Measurements from ENCODE around the gene FNDC11.
"Not testable (repeated sequence)": the region's sequence is repeated elsewhere in the genome, so short reads cannot be mapped to it uniquely, and the experiment has no call there.

FNDC11 gene, protein sequence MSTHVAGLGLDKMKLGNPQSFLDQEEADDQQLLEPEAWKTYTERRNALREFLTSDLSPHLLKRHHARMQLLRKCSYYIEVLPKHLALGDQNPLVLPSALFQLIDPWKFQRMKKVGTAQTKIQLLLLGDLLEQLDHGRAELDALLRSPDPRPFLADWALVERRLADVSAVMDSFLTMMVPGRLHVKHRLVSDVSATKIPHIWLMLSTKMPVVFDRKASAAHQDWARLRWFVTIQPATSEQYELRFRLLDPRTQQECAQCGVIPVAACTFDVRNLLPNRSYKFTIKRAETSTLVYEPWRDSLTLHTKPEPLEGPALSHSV

DNA sequence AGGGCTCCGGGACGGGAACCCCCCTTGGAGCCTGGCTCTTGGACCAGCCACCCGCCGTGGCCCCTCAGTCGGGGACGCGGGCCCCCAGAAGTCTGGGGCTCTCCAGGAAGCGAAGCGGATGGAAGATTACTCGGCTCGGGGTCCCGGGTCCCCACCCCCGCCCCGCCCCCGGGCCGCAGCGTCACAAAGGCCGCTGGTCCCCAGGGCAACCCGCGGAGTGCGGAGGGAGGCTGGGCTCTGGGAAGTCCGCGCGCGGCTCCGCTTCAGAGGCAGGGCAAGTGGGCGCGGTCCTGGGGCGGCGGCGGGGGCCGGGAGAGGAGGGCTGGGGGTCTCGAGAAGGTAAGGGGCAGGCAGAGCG lies at the start of gene FNDC11:
Gene FNDC11 (plus strand): TSS at position 227 of the 358 bp plus-strand sequence. CDS start 1,505 bp downstream, outside the sequence.
- DNase-seq, result no peak

DNA sequence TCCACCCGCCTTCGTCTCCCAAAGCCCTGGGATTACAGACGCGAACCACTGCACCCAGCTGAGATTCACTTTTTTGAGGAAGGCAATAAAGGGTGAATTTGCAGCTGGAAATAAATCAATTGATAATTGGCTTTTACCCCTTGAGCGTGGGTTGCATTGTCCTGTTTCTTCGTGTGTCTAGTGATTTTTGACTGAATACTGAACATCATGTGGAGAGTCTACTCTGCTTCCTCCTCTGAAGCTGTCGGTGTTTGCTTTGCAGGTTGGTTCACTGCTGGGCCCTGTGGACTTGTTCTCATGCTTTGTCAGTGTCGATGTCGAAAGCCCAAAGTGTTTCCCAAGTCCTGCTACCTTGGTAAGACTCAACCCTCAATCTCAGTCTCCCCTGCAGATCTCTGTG lies 49.3 kb upstream of the FNDC11 start:
- DNase-seq, result no peak

DNA sequence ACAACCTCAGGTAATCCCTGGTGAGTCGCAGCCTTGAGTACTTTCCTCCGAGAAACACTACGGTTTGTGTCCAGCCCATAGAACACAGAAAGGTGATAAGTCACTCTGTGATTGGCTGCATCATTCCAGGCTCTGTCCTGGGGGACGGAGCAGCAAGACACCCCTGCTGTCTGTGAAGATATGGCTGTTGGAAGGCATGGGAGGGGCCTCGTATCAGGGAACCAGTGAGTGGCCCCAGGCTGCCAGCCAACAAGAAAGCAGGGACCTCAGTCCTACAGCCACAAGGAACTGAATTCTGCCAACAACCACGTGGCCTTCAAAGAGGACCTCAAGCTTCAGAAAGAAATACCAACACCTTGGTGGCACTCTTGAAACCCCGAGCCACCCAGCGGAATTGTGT lies 48.7 kb upstream of the FNDC11 start:
- no peak for DNase-seq

DNA sequence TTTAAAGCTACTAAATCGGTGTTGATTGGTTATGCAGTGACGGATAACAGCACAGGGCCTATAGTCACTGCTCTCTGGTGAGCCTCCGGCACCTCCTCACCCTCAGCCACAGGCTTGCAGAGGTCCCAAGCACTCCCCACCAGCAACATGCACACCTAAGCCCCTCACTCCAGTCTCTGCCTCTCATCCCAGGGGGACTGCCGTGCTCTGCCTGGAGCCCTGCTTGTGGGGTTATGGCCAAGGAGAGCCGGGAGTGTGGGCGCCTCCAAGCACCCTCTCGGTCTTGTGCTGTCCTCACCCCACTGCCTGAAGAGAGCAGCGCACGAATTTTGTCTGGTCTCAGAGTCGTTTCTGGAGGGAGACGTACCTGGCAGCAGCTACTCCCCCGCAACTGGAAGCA lies 48.2 kb upstream of the FNDC11 start:
- no peak for DNase-seq

DNA sequence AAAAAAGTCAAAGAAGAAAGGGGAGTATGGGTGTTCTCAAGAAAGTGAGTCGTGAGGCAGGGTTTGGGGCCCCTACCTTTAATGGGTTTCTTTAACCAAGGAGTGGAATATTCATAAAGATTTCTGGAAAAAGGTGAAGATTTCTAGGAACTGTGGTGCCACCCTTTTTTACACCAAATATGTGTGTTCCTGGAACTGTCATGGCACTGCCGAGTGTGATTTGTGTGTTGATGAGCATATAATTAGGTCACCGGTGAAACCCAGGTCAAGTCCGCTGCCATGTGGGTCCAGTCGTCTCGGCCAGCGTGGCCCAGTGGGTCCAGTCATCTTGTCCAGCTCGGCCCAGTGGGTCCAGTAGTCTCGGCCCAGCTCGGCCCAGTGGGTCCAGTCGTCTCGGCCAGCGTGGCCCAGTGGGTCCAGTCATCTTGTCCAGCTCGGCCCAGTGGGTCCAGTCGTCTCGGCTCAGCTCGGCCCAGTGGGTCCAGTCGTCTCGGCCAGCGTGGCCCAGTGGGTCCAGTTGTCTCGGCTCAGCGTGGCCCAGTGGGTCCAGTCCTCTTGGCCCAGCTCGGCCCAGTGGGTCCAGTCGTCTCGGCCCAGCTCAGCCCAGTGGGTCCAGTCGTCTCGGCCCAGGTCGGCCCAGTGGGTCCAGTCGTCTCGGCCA lies 46.7 kb upstream of the FNDC11 start:
- DNase-seq, result no peak

DNA sequence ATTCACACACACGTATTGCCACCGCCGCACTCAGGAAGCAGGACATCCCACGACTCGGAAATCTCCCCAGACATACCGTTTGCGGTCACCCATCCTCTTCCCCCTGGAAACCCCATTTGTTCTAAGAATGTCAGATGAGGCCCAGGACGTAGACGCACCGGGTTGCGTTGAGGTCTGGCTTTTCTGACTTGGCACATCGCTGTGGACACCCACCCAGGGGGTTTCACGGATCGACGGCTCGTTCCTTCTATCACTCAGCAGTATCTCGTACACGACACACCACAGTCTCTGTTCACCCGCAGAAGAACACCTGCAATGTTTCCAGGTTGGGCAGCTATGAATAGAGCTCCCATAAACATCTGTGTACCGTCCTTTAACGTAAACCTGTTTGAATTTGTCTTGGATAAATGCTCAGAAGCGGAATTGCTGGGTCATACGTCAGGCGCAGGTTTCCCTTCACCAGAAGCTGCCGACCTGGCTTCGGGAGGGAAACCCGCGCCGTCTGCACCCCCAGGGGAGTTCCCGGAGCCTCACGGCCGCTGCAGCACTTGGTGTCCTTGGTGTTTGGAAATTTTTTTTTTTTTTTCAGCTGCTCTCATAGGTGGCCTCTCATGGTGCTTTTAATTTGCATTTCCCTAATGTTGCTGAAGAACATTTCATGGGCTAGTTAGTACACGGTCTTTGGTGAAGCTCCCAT lies 45.7 kb upstream of the FNDC11 start:
- no peak for DNase-seq

DNA sequence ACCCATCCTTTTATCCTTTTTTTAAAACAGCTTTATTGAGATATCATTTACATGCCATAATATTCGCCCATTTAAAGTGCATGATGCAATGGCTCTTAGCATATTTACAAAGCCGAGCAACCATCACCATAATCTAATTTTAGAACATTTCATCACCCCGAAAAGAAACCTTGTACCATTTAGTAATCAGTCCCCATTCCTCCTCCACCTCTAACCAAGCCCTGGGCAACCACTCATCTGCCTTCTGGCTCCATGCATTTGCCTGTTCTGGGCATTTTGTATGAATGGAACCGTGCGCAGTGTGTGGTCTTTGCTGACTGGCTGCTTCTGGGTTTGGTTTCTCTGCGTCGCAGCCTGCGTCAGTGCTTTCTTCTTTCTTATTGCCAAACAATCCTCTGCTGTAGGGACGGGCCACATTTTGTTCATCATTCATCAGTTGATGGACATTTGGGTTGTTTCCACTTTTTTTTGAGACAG lies 44.8 kb upstream of the FNDC11 start:
- DNase-seq, result no peak

DNA sequence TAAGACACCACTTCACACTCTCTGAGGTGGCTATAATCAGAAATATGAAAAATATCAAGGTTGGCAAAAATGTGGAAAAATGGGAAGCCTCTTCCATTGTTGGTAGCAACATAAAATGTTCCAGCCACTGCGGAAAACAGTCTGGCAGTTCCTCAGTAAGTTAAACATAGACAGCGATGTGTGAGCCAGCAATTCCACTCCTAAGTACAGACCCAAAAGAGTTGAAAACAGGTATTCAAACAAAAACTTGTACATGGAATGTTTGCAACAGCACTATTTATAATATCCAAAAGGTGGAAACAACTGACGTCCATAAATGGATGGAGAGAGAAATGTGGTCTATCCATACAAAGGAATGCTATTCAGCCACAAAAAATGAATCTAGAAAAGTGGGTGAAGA lies 40.8 kb upstream of the FNDC11 start:
- no peak for DNase-seq

DNA sequence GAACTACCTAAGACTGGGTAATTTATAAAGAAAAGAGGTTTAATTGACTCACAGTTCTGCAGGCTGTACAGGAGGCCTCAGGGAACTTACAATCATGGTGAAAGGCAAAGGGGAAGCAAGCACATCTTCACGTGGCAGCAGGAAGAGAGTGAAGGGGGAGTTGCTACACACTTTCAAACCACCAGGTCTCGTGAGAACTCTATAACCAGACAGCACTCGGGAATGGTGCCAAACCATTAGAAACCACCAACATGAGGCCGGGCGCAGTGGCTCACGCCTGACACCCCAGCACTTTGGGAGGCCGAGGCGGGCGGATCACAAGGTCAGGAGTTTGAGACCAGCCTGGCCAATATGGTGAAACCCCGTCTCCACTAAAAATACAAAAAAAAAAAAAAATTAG lies 39.4 kb upstream of the FNDC11 start:
- DNase-seq, result not testable (repeated sequence)

DNA sequence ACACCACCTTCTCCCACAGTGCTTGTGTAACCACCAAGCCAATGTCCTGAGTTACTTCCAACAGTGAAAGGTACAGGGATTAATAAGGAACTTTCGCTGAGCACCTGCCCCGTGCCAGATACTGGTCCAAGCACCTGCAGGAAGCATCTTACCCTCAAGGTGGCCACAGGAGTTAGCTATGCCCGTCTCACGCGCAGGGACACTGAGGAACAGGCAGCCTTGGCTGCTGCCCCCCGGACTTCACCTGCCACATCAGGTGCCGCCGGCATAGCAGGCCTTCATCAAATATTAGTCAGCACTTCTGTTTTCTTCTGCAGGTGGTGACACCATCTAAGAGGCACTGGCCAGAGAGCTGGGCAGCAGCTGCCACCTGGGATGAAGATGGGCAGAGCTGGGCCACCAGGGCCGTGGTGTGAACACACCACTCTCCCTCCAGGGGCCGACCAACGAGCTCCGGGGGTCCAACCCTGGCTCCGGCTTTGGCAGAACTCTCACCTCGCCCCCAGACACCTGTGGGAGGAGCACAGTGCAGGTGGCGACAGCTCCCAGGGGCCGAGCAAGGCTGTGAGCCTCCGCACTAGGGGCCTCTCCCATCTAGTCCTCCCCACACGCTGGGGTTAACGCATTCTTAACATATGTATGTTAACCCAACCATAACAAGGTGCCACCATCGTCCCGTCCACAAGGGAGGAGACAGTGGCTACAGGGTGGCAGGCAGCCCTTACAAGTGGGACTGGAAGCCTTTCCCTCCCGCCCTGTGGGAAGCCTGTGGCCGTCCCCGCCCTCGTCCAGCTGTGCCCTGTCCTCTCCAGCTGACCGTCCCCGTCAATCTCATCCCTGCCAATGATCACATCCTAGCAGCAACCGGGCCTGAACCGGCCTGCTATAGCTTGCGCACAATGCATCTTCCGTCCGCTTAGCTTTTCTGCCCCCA lies 36.3 kb upstream of the FNDC11 start:
- no peak for DNase-seq

DNA sequence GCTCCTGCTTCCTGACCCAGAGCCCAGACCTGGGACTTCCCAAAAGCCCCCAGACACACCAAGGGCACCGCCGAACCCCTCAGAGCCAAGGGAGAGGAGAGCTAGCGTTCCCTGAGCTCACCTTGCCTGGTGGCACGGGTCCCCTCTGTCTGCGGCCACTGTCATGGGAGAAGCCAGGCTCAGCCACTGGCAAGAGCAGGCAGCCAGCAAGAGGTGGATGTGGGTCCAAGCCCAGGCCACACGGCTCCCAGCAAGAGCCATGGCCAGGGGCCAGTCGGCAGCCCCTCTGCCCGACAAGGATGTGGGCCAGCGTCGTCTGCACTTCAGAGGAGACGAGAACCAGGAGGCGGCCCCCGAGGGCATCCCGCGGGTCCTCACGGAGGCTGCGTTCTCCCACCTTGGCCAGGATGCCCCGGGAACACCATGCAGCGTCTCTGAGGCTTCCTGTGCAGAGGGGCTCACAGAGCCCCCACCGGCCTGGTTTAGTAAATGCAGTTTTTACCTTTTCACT lies 35.6 kb upstream of the FNDC11 start:
- no peak for DNase-seq

DNA sequence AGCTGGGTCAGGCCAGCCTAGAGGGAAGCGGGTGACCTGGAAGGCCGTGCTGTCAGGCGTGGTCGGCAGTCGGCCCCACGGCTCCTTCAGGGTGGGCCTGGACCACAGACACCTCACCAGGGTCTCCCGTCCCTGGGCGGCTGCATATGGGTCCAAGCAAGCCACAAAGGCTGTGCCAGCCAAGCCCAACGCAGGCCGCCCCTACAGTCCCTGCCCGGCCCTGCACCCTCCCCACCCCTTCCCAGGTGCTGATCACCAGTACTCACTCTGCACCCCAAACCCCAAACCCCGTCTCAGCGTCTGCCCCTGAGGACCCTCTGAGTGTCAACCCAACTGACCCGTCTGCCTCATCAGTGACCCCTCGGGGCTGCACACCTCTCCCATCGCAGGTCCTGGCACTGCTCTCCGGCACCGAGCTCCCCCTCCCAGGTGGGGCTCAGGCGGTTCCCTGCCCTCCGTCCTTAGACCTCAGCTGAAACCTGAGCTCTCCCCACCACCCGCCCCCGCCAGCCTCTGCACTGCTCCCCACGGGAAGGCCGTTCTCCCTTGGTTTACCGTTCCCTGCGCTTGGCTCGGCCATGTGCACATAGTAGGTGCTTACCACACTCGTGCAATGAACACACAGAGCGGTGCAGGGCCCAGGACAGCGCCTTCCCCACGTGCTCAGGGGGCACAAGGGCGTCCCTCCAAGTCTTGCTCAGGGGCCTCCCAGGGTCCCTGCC lies 34.9 kb upstream of the FNDC11 start:
- DNase-seq, result no peak

DNA sequence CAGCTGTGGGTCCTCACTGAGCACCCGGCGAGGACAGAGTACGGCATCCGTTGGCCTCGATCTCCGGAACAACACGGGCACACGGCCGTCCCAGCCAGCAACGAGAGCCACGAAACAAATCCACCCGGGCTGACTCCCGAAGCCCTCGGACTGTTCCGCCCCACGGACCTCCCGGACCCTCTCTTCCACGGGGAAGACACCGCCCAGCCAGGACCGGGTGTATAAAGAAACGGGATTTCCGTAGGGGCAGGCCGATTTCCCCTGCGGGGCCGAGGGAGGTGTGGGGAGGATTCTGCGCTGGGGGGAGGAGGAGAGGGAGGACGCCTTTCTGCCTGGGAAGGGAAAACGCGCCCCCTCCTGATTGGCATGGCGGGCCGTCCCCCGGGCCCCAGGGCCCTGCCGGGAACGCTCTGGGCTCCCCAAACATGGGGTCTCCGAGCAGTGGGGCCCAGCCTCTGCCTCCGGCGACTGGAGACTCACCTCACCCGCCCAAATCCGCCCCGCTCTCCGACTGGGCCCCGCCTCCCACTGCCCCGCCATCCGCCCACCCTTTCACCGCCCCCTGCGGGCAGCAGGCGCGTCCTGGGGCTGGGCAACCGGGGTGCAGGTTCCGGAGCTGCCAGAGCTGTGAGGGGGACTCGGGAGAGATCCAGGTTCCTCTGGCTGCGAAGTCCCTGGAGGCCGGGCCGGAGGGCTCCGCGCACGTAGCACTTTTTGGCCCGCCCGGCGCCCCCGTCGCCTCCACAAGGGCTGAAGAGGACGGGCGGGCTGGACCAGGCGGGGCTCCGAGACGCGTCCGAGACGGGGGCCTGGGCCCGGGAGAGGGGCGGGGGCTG lies 34.1 kb upstream of the FNDC11 start:
- no peak for DNase-seq

DNA sequence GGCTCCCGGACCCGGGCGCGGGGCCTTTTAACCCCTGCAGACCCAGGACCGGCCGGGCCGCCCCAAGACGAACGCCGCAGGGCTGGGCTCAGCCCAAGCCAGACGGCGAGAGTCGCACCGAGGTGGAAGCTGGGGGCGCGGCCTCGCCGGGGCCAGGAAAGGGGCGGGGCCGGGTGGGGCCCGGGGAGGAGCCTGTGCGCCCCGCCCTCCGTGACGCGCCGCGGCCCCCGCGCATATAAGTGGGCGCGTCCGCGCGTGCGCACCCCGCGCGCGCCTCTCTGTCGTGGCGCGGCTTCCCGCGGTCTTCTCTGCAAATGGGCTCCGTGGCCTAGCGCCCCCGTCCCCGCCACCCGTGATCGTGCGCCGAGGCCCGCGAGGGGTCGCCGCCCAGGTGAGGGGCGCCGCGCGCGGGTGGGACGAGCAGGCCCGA lies 33.4 kb upstream of the FNDC11 start, which contains the start of gene PPDPF:
Gene PPDPF (plus strand): TSS at position 262 of the 430 bp plus-strand sequence. CDS start 544 bp downstream, outside the sequence.
- no peak for DNase-seq

DNA sequence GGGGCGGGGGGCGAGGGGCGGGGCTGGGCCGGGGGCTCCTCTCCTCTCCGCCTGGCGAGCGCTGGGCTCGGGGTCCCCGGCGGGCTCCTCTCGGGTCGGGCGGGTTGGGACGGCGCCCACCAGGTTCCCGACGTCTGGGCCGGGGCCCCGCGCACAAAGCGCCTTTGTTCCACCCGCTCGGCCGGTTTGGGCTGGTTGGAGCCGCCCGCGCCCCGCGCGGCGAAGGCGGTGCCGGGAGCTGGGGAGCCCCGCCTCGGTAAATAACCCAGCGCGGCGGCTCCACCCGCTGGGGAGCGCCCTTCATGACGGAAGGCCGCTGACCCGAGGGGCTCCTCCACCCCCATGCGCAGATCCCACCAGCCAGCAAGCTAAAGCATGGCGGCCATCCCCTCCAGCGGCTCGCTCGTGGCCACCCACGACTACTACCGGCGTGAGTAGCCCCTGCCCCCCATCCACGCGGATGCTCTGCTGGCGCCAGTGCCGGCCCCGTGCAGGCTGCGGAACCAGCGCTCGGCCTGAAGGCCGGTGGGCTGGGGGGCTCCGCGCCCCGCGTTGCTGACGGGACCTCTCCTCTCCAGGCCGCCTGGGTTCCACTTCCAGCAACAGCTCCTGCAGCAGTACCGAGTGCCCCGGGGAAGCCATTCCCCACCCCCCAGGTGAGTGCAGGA lies 32.9 kb upstream of the FNDC11 start:
- no peak for DNase-seq

DNA sequence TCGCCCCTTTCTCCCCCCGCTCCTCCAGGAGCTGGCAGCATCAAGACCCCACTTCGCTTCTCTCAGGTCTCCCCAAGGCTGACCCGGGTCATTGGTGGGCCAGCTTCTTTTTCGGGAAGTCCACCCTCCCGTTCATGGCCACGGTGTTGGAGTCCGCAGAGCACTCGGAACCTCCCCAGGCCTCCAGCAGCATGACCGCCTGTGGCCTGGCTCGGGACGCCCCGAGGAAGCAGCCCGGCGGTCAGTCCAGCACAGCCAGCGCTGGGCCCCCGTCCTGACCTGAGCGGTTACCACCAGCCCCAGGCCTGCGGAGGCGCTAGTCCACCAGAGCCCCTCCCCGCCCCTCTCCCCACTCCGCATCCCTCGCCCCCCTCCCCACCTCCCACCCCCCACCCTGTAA lies 32.4 kb upstream of the FNDC11 start:
- no peak for DNase-seq

DNA sequence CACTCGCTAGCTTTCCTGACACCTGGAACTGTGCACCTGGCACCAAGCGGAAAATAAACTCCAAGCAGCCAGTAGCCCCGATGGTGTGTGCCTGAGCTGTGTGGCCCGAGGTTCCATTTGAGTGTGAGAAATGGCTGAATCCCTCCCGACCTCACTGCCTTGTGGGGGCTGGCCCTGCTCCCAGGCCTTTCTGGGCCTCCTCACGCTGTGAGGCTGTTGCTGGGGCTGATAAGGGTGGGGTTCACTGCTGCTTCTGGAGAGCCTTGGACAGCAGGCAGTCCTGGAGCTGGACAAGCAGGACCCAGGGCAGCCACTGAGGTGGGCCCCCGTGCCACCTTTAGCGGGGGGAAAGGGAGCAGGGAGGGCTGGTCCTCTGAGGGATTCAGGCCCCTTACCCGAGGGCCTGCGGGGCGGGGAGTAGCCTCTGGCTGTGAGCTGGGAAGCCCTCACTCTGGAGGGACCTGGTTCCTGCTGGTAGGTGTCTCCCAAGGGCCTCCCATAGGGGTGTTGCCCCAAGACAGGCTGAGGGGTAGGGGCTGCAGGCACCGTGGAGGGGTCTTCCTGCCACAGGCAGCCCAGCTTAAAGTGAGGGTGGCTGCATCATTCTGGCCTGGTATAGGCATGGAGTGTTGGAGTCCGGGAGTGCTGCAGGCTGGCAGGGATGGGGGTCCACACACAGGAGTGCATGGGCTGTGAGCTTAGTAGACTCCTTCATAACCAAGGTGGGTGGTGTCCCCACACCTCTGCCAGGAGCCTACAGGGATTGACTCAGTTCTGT lies 31.7 kb upstream of the FNDC11 start:
- no peak for DNase-seq

DNA sequence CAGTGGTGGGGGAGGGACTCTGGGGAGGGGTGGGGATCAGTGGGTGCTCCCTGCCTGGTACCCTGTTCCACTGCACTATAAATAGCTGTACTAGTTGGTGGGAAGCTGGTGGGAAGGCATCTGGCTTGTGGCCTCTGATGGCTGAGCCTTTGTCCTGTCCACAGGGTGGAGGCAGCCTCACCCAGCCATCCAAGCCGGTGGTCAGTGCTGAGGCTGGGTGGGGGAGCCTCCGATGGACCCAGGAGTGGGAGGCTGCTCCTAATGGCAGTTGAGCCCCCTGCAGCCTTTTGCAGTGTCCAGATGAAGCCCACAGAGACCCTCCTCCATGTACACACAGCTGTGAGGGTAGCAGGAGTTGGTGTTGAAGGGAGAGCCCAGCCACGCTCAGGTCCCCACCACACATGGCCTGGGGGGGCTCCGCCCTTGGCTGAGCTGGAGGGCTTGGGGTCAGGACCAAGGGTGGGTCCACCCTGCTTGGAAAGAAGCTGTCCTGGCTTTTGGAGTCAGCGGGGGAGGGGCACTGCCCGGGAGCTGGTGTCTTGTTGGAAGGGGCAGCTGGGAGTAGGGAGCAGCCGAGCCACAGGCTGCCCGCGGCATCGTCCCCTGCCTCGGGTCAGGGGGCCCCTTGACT lies 30.9 kb upstream of the FNDC11 start:
- no peak for DNase-seq

DNA sequence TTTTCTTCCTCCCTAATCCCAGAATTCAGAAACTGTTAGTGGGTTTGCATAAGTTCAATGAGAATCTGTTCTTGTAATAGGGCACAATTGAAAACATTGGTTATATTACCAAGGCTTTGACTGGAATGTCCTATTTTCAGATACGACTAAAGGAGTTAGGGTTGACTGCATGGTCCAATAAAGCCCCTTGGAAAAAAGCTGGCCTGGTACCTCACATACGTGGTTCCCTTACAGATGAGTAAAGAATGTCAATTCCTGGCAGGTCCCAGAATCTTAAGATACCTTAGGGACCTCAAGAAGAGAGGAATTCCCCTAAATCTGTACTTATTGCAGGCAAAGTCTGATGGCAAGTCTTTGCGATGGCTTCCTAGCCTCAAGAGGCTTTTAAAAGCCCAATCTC lies 28.8 kb upstream of the FNDC11 start:
- no peak for DNase-seq
